Measurements from ENCODE around the gene PIGN. TPM values are rescaled to one million over a fixed set of nuclear protein-coding genes. Genes with fewer than 3 reads are reported as not detected.

The PIGN gene
- polyA plus RNA-seq, 3 donors = 4.1 to 14.7 (median 14.6) TPM

GRCh38 chr18:62119884-62120283 lies 67.0 kb downstream of the PIGN start:
- no peak overlapping the region for H3K27ac ChIP-seq (ENCODE audit: low read depth in 1 of 2, low read length in 2 of 2)
- no peaks in the 10 kb centered on the region for H3K79me2 ChIP-seq (ENCODE audit: insufficient read depth, low read length)
- no peak overlapping the region for H3K9ac ChIP-seq (ENCODE audit: insufficient read depth, low read length, poor library complexity, severe bottlenecking)
- Mint-ChIP-seq H3K27me3 (ENCODE audit: low read depth in 3 of 3) (no peaks in the 10 kb centered on the region), H3K36me3 (peaks cover 22% of the 10 kb centered on the region in 2 donors), H3K27ac (no peak overlapping the region), H3K4me1 (peaks cover 3% of the 10 kb centered on the region), H3K4me3 (no peak overlapping the region), H3K9me3 (peaks cover 0 to 3% (median 0%) of the 10 kb centered on the region in 7 donors)
- H3K27me3 ChIP-seq (ENCODE audit: control insufficient read depth in 2 of 2, insufficient read depth in 2 of 2, low read length in 2 of 2) = no peaks in the 10 kb centered on the region
- TF ChIP-seq, protein P1, sequence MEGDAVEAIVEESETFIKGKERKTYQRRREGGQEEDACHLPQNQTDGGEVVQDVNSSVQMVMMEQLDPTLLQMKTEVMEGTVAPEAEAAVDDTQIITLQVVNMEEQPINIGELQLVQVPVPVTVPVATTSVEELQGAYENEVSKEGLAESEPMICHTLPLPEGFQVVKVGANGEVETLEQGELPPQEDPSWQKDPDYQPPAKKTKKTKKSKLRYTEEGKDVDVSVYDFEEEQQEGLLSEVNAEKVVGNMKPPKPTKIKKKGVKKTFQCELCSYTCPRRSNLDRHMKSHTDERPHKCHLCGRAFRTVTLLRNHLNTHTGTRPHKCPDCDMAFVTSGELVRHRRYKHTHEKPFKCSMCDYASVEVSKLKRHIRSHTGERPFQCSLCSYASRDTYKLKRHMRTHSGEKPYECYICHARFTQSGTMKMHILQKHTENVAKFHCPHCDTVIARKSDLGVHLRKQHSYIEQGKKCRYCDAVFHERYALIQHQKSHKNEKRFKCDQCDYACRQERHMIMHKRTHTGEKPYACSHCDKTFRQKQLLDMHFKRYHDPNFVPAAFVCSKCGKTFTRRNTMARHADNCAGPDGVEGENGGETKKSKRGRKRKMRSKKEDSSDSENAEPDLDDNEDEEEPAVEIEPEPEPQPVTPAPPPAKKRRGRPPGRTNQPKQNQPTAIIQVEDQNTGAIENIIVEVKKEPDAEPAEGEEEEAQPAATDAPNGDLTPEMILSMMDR (IDR thresholded peaks at IDR 0.05) = no peak
- H4K20me1 ChIP-seq (ENCODE audit: insufficient read depth, low read length) = no peaks in the 10 kb centered on the region
- H3K4me3 ChIP-seq (replicated peaks in 1 of 3; ENCODE audit: low read depth in 2 of 3, low read length in 3 of 3) = no peak overlapping the region
- H2AFZ ChIP-seq (ENCODE audit: insufficient read depth, low read depth, low read length, poor library complexity, severe bottlenecking) = no peak overlapping the region
- DNase-seq = no peak
- intact Hi-C loops (cut with micrococcal nuclease) = no loop called here
- no CpG with 5 or more reads among the region's 1 CpG for WGBS (ENCODE audit: insufficient coverage)
- H3K4me1 ChIP-seq (ENCODE audit: control insufficient read depth in 1 of 2, insufficient read depth in 2 of 2, low read length in 2 of 2) = peaks cover 0 to 1% of the 10 kb centered on the region in 2 donors
- no peak overlapping the region for H3K4me2 ChIP-seq (replicated peaks; ENCODE audit: extremely low read depth, low read length, poor library complexity, severe bottlenecking)
- no peaks in the 10 kb centered on the region for H3K9me3 ChIP-seq (replicated peaks in 1 of 2; ENCODE audit: control insufficient read depth in 1 of 2, insufficient read depth in 1 of 2, low read length in 2 of 2)
- peaks cover 0 to 2% of the 10 kb centered on the region in 2 donors for H3K36me3 ChIP-seq (replicated peaks in 1 of 2; ENCODE audit: control insufficient read depth in 1 of 2, insufficient read depth in 2 of 2, low read length in 2 of 2)

DNA sequence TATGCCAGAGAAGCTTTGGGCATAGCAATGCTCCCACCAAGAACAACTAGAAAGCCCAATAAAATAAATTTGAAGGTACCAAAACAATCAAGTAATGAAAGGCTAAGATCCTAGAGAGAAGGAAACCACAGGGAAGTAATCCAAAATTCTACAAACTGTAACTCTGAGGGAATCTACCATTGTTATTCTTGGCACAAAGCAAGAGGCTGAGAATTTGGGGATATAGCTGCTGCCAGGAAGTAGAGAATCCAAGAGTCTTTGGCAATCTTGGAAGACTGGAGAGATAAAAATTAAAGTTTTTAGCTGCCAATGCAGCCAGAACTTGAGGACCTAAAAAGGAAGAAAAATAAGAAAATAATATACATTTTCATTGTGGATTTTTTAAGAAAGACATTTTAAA lies 68.5 kb downstream of the PIGN start:
- H3K27me3 ChIP-seq (ENCODE audit: control insufficient read depth in 2 of 2, insufficient read depth in 2 of 2, low read length in 2 of 2) = no peaks in the 10 kb centered on the region
- intact Hi-C loops (cut with micrococcal nuclease) = no loop called here
- H3K36me3 ChIP-seq (replicated peaks in 1 of 2; ENCODE audit: control insufficient read depth in 1 of 2, insufficient read depth in 2 of 2, low read length in 2 of 2) = peaks cover 0 to 2% of the 10 kb centered on the region in 2 donors
- Mint-ChIP-seq H3K27ac (no peak overlapping the region), H3K9me3 (peaks cover 0 to 3% (median 0%) of the 10 kb centered on the region in 7 donors), H3K4me3 (no peak overlapping the region), H3K27me3 (ENCODE audit: low read depth in 3 of 3) (no peaks in the 10 kb centered on the region), H3K4me1 (peaks cover 4% of the 10 kb centered on the region), H3K36me3 (peaks cover 24 to 33% of the 10 kb centered on the region in 2 donors)
- no peaks in the 10 kb centered on the region for H3K9me3 ChIP-seq (replicated peaks in 1 of 2; ENCODE audit: control insufficient read depth in 1 of 2, insufficient read depth in 1 of 2, low read length in 2 of 2)
- no peak overlapping the region for H3K27ac ChIP-seq (ENCODE audit: low read depth in 1 of 2, low read length in 2 of 2)
- H4K20me1 ChIP-seq (ENCODE audit: insufficient read depth, low read length) = no peaks in the 10 kb centered on the region
- TF ChIP-seq, protein P1 (IDR thresholded peaks at IDR 0.05) = no peak
- H3K4me2 ChIP-seq (replicated peaks; ENCODE audit: extremely low read depth, low read length, poor library complexity, severe bottlenecking) = no peak overlapping the region
- no peak overlapping the region for H3K9ac ChIP-seq (ENCODE audit: insufficient read depth, low read length, poor library complexity, severe bottlenecking)
- H3K4me3 ChIP-seq (replicated peaks in 1 of 3; ENCODE audit: low read depth in 2 of 3, low read length in 3 of 3) = no peak overlapping the region
- DNase-seq = no peak
- peaks cover 0 to 3% of the 10 kb centered on the region in 2 donors for H3K4me1 ChIP-seq (ENCODE audit: control insufficient read depth in 1 of 2, insufficient read depth in 2 of 2, low read length in 2 of 2)
- H2AFZ ChIP-seq (ENCODE audit: insufficient read depth, low read depth, low read length, poor library complexity, severe bottlenecking) = no peak overlapping the region
- H3K79me2 ChIP-seq (ENCODE audit: insufficient read depth, low read length) = no peaks in the 10 kb centered on the region

Data from CD14-positive monocyte (primary cell).